GM19193 (cell line): Measurements from ENCODE around the gene ETS1.

Source experiments
- POLR2A ChIP-seq: IDR thresholded peaks from 4 replicates; pipeline ENCODE4 v1.6.1; 2011; ENCODE audit not compliant: insufficient read depth, insufficient read length; ENCODE audit errors: extremely low read depth

Gene ETS1

DNA sequence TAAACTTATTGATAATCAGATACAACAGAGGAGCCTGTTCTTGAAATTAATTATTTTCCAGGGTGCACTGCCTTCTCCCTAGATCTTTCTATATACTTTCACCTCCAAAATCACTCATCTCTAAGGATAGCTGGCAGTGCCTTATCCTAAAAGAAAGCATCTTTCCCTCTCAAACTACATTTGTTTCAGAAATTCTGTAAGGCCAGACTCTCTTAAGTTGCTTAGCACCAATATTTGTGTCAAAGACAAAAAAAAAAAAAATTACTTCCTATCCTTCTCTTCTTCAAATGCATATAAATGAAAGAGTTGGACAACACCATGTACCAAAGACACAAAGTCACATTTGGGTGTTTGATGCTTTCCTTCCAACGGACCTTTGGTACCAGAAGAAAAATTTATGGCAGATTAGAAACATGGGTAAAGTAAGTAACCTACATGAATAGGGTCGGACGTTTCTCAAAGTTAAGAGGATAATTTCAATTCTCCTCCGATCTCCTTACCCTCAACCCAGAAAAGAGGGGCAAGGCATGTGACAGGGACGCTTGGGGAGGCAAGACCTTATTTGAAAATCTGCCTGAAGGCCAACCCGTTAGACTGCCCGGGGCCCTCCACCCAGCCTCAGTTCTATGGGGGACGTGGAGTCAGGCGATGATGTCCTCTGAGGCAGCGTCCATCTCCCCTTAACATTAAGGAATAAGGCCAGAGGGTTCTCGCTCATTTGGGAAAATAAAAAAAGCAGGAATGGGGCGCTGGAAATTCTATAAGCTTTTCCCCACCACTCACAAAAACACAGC is 66.3 kb downstream of the ETS1 start:
- TF ChIP-seq POLR2A: peak; percentile 8

- no peak for TF ChIP-seq POLR2A
Measured at GRCh38 chr11:128520206-128520887, 67.0 kb downstream of the ETS1 start.

DNA sequence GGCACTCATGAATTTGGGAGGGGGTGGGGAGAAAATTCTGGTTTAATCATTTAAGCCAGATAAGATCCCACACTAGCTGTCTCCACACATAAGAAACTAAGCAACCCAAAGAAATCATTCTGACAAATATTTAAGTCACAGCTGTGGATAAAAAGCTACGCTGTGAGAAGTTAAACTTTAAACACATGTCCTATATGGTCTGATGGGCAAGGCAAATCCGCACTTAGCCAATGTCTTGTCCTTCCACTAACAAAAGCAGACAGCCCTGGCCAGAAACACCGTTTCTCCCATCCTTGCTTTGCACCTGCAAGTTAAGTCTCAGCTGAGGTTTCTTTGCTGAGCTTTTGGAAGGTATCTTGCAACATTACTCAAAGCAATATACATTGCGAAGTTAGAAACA is 68.0 kb downstream of the ETS1 start:
- TF ChIP-seq POLR2A: peak; percentile 31

DNA sequence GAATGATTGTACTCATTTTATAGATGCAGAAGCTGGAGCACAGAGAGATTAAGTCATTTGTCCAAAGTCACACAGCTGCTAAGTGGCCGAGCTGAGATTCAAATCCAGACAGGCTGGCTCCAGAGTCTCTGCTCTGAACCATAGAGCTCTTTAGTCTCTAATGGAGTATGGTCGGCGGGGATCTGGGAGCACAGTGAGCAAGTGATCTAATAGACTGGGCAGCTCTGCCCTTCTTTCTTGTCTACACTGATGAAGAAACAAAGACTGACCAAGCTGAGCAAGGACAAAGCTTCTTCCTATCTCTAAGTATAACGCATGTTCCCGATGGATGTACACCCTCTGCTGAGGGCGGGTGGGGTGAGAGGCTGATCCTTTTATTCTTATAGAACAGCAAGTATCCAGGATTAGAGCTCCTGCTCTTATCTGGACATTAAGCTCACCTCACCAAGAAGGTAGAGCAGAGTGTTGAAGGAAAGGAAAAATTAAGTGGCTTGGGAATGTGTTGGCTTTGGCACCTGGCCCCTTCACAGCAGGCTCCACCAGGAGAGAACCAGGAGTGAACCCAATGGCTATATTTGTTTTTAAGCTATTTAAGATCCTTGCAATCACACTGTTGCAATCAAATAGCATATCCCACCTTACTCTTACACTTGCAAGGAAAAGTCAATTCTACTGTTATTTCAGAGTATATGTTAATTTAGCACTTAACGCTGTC is 68.7 kb downstream of the ETS1 start:
- TF ChIP-seq POLR2A: no peak

- no peak for TF ChIP-seq POLR2A
Measured at GRCh38 chr11:128517451-128518230, 69.7 kb downstream of the ETS1 start.

- TF ChIP-seq POLR2A: no peak
Measured at GRCh38 chr11:128516886-128517285, 70.5 kb downstream of the ETS1 start.

DNA sequence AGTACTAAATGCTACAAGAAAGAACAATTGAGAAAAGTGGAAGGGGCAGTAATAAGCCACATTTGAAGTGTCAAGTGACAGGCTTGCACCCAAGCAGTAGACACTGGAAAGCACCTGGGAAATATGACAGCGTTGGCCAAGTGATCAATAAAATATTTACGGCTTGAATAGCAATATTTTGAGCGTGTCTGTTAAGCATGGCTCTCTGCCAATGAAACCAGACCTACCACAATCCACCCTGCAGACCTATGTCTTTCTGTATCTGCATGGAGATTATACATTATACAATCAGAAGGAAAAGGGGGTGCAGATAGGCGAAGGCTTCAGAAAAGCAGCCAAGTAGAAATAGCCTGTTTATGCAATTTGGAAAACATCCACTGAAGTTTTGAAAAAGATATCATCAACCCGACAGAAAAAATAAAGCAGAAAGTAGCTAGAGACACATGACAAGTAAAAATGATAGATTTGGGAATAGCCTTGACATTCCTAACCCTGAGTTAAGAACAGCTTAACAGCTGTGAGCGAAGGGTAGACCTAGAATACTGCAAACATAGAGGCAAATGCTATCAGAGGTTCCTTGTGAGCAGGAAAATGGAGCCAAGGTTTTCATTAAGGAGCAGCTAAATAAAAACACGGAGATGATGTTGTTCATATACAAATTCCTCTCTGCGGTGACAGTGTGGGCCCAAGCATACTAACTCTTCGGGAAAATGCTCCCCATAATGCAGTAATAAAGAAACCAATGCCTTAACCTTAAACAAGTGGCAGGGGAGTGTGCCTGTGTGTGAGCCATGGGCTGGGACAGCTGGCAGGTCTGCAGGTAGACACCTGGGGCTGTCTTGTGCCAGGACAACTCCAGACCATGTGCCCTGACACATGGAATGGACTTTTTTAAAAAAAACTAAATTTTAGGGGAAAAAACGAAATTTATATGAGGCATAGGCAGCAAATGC is 71.3 kb downstream of the ETS1 start:
- no peak for TF ChIP-seq POLR2A

DNA sequence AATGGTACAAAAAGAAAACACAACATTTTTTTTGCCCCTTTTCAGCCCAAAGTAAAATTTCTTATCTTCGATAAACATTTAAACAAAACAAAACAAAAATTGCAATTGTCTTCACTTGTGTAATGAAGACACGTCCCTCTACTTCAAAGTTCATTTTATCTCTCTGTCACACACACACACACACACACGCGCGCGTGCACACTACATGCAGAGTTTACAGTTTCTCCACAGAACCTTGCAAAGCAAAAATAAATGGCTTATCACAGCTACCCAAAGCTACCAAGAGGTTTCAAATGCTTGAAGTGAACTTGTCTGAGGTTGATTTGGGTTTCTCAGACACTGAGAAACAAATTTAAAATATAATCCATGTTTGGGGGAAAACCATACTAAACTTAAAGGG is 72.3 kb downstream of the ETS1 start:
- TF ChIP-seq POLR2A: no peak

GRCh38 chr11:128513915-128514681 is 73.3 kb downstream of the ETS1 start:
- no peak for TF ChIP-seq POLR2A

DNA sequence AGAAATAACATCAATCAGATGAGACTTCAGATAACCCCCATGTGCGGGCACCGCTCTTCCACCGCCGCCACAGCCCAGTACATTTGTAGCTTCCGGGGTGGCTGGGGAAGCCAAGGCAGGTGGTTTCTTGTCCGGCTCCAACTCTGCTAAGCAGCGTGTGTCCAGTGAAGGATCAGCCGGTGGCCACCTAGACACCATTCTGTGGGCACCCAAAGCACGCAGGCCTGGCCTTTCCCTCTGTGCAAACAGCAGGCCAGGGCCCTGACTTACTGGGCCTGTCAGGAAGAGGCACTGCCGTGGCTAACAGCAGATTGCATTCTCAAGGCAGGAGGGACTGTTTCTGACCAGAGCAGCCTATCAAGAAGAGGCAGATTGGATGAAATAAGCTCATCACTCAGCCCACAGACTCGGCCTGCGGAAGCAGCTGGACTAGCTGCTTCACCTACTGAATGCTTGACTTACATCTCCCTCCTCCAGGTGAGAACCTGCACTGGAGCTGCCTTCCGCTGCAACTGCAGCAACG is 74.8 kb downstream of the ETS1 start:
- TF ChIP-seq POLR2A: no peak

- no peak for TF ChIP-seq POLR2A
Measured at GRCh38 chr11:128511712-128512111, 75.6 kb downstream of the ETS1 start.

- TF ChIP-seq POLR2A: no peak
Measured at GRCh38 chr11:128509621-128510389, 77.6 kb downstream of the ETS1 start.
